ENCODE data around the gene PLXNA4.

DNA sequence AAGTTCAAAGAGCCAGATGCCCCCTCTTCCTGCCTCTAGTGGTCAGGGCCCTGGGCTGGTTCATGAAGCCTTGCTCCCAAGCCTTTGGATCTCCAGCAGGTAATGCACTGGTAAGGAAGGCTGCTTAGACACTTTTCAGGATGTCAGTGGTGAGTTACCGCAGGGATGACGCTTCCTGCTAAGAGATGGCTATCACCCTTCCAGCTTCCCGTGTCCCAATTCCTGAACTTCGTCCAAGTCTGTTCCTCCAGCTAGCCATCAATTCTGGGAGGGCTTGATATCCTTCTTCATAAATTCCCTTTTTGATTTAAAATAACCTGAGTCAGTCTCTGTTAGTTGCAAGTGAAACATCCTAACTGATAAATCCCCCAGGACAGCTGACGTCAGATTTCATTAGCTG is 221.2 kb downstream of the PLXNA4 start:
- TF ChIP-seq FOXM1 (IDR thresholded peaks at IDR 0.05; ENCODE audit: borderline replicate concordance) (no peak), ZNF384 (IDR thresholded peaks at IDR 0.05) (no peak), FOXK2 (IDR thresholded peaks at IDR 0.05) (no peak), BHLHE40 (IDR thresholded peaks at IDR 0.05; ENCODE audit: borderline replicate concordance) (no peak), SP1 (IDR thresholded peaks at IDR 0.05) (no peak), FOXA1 (IDR thresholded peaks at IDR 0.05) (no peak), ELF4 (IDR thresholded peaks at IDR 0.05) (no peak), LEF1 (IDR thresholded peaks at IDR 0.05; ENCODE audit: borderline replicate concordance) (no peak), SUZ12 (IDR thresholded peaks at IDR 0.05) (no peak), ARNT (IDR thresholded peaks at IDR 0.05) (no peak), HDGF (IDR thresholded peaks at IDR 0.05; ENCODE audit: borderline replicate concordance) (no peak), TARDBP (IDR thresholded peaks at IDR 0.05) (no peak)
